HCT116 (cell line): ENCODE results near the gene B4GALNT3. TPM values are rescaled to one million over a fixed set of nuclear protein-coding genes. Genes with fewer than 3 reads are reported as not detected.

Experiments
- ATAC-seq: fragments of 200-7000 bp; cut with Tn5 transposase; 2 replicates; pipeline ENCODE4 v1.9.1; 2020; ENCODE audit warnings: mild to moderate bottlenecking, moderate library complexity
- BruUV-seq: library from RNA; stranded (reverse); fragments of 400-500 nt; replicated peaks from 2 replicates; lab custom pipeline; 2021; lab: Mats Ljungman, UMichigan
- CTCF ChIA-PET: fragments of 300-600 bp; sonication (Branson Sonifier 250); formaldehyde crosslinking; loops from one replicate; lab custom pipeline; 2021; ENCODE audit warnings: antibody characterized with exemption; lab: Charles Lee
- POLR2A ChIA-PET: fragments of 300-600, 350-600 bp; sonication (Branson Sonifier 250); formaldehyde crosslinking; loops from one replicate; lab custom pipeline; 2021; ENCODE audit warnings: antibody characterized with exemption; lab: Charles Lee
- RAD21 ChIA-PET, 2 experiments: fragments of 300-600 bp; sonication (Branson Sonifier 250); formaldehyde crosslinking; loops; one replicate each; lab custom pipeline; 2023; ENCODE audit warnings: low total read pairs in 2 of 2; ENCODE audit not compliant: uncharacterized antibody in 2 of 2, unreplicated experiment in 2 of 2, low non-redundant PET in 1 of 2; lab: Charles Lee
- DNase-seq: peaks from one replicate; pipeline ENCODE4 v3.0.0-alpha.2; 2010; ENCODE audit warnings: low read depth, low spot score
- H2AFZ ChIP-seq: fragments of 200-600 bp; shearing (Covaris generic), sonication (generic); 2 replicates; pipeline ENCODE4 v1.6.1; 2017; ENCODE audit warnings: low read depth, mixed run types, mixed read lengths, antibody characterized with exemption, low read length; ENCODE audit not compliant: poor library complexity, severe bottlenecking
- H3K27ac ChIP-seq: 2 replicates; pipeline ENCODE4 v1.5.1; 2012; ENCODE audit warnings: low read depth, low read length
- H3K27me3 ChIP-seq: fragments of 200-600 bp; sonication (generic); 2 replicates; pipeline ENCODE4 v1.6.1; 2016; ENCODE audit warnings: mixed run types, low read length, mixed read lengths; ENCODE audit not compliant: insufficient read depth
- H3K36me3 ChIP-seq, 2 experiments: fragments of 200-500 bp in 1 of 2; fragments of 200-600 bp in 1 of 2; sonication (Bioruptor generic) in 1 of 2; sonication (generic) in 1 of 2; 2 replicates each; pipeline versions ENCODE4 v1.5.1 to v1.6.1; 2014 to 2016; ENCODE audit warnings: low read length in 2 of 2, inconsistent platforms in 1 of 2, mixed read lengths in 1 of 2, mixed run types in 1 of 2; ENCODE audit not compliant: insufficient read depth in 2 of 2, control insufficient read depth in 1 of 2
- H3K4me1 ChIP-seq, 2 experiments: fragments of 200-600 bp in 1 of 2; sonication (generic) in 1 of 2; 2 replicates each; pipeline versions ENCODE4 v1.5.1 to v1.6.1; 2012 to 2017; ENCODE audit warnings: low read length in 2 of 2, inconsistent platforms in 1 of 2, mild to moderate bottlenecking in 1 of 2, mixed read lengths in 1 of 2, mixed run types in 1 of 2, moderate library complexity in 1 of 2; ENCODE audit not compliant: insufficient read depth in 2 of 2, control insufficient read depth in 1 of 2
- H3K4me2 ChIP-seq: fragments of 200-600 bp; sonication (generic); 2 replicates; pipeline ENCODE4 v1.6.1; 2017; ENCODE audit warnings: mixed run types, low read length, mixed read lengths
- H3K4me3 ChIP-seq, 2 experiments: fragments of 200-600 bp in 1 of 2; sonication (generic) in 1 of 2; replicated peaks in 1 of 2; 2 replicates each; pipeline ENCODE4 v1.5.1; 2011 to 2016; ENCODE audit warnings: low read length in 2 of 2, control low read depth in 1 of 2, low read depth in 1 of 2, mild to moderate bottlenecking in 1 of 2, mixed read lengths in 1 of 2, mixed run types in 1 of 2
- H3K79me2 ChIP-seq: fragments of 200-600 bp; sonication (generic); 2 replicates; pipeline ENCODE4 v1.6.1; 2017; ENCODE audit warnings: mild to moderate bottlenecking, mixed run types, low read length, moderate library complexity, mixed read lengths; ENCODE audit not compliant: insufficient read depth
- H3K9ac ChIP-seq: fragments of 200-600 bp; sonication (generic); 2 replicates; pipeline ENCODE4 v1.6.1; 2016; ENCODE audit warnings: low read length, mixed read lengths
- H3K9me2 ChIP-seq: fragments of 200-600 bp; sonication (generic), shearing (Covaris generic); 2 replicates; pipeline ENCODE4 v1.6.1; 2017; ENCODE audit warnings: mixed run types, mild to moderate bottlenecking, moderate library complexity; ENCODE audit not compliant: insufficient read depth
- H3K9me3 ChIP-seq, 2 experiments: fragments of 200-500 bp in 1 of 2; fragments of 200-600 bp in 1 of 2; sonication (Bioruptor generic) in 1 of 2; sonication (generic) in 1 of 2; 2 replicates each; pipeline ENCODE4 v1.6.1; 2014 to 2017; ENCODE audit warnings: low read length in 2 of 2, mixed read lengths in 2 of 2, inconsistent platforms in 1 of 2, low read depth in 1 of 2, mild to moderate bottlenecking in 1 of 2, mixed run types in 1 of 2, moderate library complexity in 1 of 2; ENCODE audit not compliant: control insufficient read depth in 1 of 2, insufficient read depth in 1 of 2
- H4K20me1 ChIP-seq: fragments of 200-600 bp; sonication (generic), shearing (Covaris generic); 2 replicates; pipeline ENCODE4 v1.6.1; 2017; ENCODE audit warnings: mixed run types, mild to moderate bottlenecking, moderate library complexity; ENCODE audit not compliant: insufficient read depth
- CEBPB ChIP-seq: IDR thresholded peaks from 2 replicates; pipeline ENCODE4 v1.6.1; 2012; ENCODE audit warnings: low read depth
- ELF1 ChIP-seq: IDR thresholded peaks from 2 replicates; pipeline ENCODE4 v1.6.1; 2012; ENCODE audit warnings: low read depth, borderline replicate concordance
- FOSL1 ChIP-seq: IDR thresholded peaks from 2 replicates; pipeline ENCODE4 v1.6.1; 2012; ENCODE audit warnings: low read depth
- JUND ChIP-seq: IDR thresholded peaks from 2 replicates; pipeline ENCODE4 v1.6.1; 2012
- POLR2A ChIP-seq: IDR thresholded peaks from 2 replicates; pipeline ENCODE4 v1.7.0; 2011; ENCODE audit warnings: borderline replicate concordance; ENCODE audit not compliant: insufficient read depth, insufficient read length; ENCODE audit errors: extremely low read depth
- POLR2AphosphoS5 ChIP-seq: IDR thresholded peaks from 2 replicates; pipeline ENCODE4 v1.6.1; 2011; ENCODE audit warnings: mild to moderate bottlenecking, low read depth, low read length, moderate library complexity
- RAD21 ChIP-seq: IDR thresholded peaks from 2 replicates; pipeline ENCODE4 v1.6.1; 2012; ENCODE audit warnings: low read depth, mild to moderate bottlenecking
- SIN3A ChIP-seq: IDR thresholded peaks from 2 replicates; pipeline ENCODE4 v1.6.1; 2012; ENCODE audit warnings: low read depth
- SP1 ChIP-seq: IDR thresholded peaks from 2 replicates; pipeline ENCODE4 v1.6.1; 2012; ENCODE audit warnings: low read depth
- SRF ChIP-seq: IDR thresholded peaks from 2 replicates; pipeline ENCODE4 v1.6.1; 2012; ENCODE audit warnings: low read depth
- TCF7L2 ChIP-seq: IDR thresholded peaks from 2 replicates; pipeline ENCODE4 v1.7.0; 2011; ENCODE audit warnings: borderline replicate concordance, inconsistent platforms; ENCODE audit not compliant: insufficient read depth, insufficient read length; ENCODE audit errors: extremely low read depth
- YY1 ChIP-seq: IDR thresholded peaks from 2 replicates; pipeline ENCODE4 v1.6.1; 2011; ENCODE audit warnings: low read length, low read depth, moderate library complexity, mild to moderate bottlenecking; ENCODE audit not compliant: insufficient replicate concordance; ENCODE audit errors: extremely low read depth
- ZNF274 ChIP-seq: fragments of 200-500 bp; sonication (Bioruptor generic); IDR thresholded peaks from 2 replicates; pipeline ENCODE4 v1.6.1; 2014; ENCODE audit warnings: mild to moderate bottlenecking, low read depth, low read length, inconsistent platforms
- intact Hi-C: fragments of 100-400 bp; cut with micrococcal nuclease; formaldehyde crosslinking; loops from 2 replicates; pipeline ENCODE4 v1.10.0; 2022
- total RNA-seq: library from RNA; stranded (reverse); gene quantifications from one replicate; pipeline ENCODE4 v1.2.1, GENCODE V29; 2021; ENCODE audit not compliant: unreplicated experiment
- TF ChIP-seq, protein P1 (sequence below): IDR thresholded peaks from 2 replicates; pipeline ENCODE4 v1.6.1; 2012
- TF ChIP-seq, protein P2 (sequence below): IDR thresholded peaks from 2 replicates; pipeline ENCODE4 v1.6.1; 2012; ENCODE audit warnings: low read depth
- TF ChIP-seq, protein P3 (sequence below), 3 experiments: fragments of 200-600 bp in 1 of 3; sonication (generic) in 1 of 3; IDR thresholded peaks in 2 of 3; conservative IDR thresholded peaks in 1 of 3; 2 replicates each; pipeline ENCODE4 v1.5.1; 2012 to 2017; ENCODE audit warnings: low read depth in 2 of 3, low read length in 2 of 3, antibody characterized with exemption in 1 of 3, borderline replicate concordance in 1 of 3, control low read depth in 1 of 3, mild to moderate bottlenecking in 1 of 3, mixed read lengths in 1 of 3, mixed run types in 1 of 3, moderate library complexity in 1 of 3; ENCODE audit not compliant: insufficient read depth in 1 of 3

The B4GALNT3 gene
- total RNA-seq, 1 experiment from 2014 or later = 18.2 TPM

DNA sequence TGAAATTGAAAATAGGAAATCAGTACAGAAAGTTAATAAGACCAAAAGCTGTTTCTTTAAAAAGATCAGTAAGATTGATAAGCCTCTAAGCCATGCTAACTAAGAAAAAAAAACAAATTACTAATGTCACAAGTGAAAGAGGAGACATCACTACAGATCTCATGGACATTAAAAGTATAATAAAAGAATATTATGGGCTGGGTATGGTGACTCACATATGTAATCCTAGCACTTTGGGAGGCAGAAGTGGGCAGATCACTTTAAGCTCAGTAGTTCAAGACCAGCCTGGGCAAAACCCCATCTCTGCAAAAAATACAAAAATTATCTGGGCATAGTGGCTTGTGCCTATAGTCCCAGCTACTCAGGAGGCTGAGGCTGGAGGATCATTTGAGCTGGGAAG, 30.5 kb downstream of the B4GALNT3 start:
- no peaks in the 10 kb centered on the region for H3K27me3 ChIP-seq
- BruUV-seq = no TSS peak

DNA sequence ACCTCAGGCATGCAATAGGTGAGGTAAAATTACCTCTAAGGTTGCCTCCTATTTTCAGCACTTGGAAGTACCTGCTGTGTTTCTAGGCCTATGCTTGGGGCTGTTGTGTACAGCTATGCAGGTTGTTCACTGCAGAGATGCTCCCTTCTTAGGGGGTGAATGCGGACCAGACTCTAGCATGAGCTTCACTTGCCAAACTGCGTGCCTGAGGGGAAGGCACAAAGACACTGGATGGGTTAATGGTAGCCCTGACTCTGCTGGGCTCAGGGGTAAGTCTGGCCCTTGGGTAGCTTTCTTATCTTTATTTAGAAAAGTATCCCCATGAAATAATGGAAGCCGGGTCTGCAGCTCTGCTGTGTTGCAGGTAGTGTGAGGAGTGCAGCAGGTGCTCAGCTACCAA, 35.7 kb downstream of the B4GALNT3 start:
- BruUV-seq = no TSS peak
- no peaks in the 10 kb centered on the region for H3K27me3 ChIP-seq
- ChIA-PET POLR2A (no interaction called here), CTCF (no interaction called here), RAD21 (no interaction called here)
- no peak overlapping the region for H3K27ac ChIP-seq
- no peaks in the 10 kb centered on the region for H3K9me3 ChIP-seq
- no peaks in the 10 kb centered on the region for H3K36me3 ChIP-seq
- H3K4me1 ChIP-seq = no peaks in the 10 kb centered on the region
- H3K9ac ChIP-seq = no peak overlapping the region
- H3K4me3 ChIP-seq = no peak overlapping the region
- intact Hi-C loops = no loop called here
- H4K20me1 ChIP-seq = no peaks in the 10 kb centered on the region
- H2AFZ ChIP-seq = no peak overlapping the region
- DNase-seq = no peak
- H3K9me2 ChIP-seq = no peaks in the 10 kb centered on the region
- no peak overlapping the region for H3K4me2 ChIP-seq
- ATAC-seq = no peak
- H3K79me2 ChIP-seq = no peaks in the 10 kb centered on the region
- TF ChIP-seq POLR2A = no peak
- TF ChIP-seq FOSL1 = no peak
- TF ChIP-seq, protein P1, sequence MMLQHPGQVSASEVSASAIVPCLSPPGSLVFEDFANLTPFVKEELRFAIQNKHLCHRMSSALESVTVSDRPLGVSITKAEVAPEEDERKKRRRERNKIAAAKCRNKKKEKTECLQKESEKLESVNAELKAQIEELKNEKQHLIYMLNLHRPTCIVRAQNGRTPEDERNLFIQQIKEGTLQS = no peak
- TF ChIP-seq SIN3A = no peak
- TF ChIP-seq CEBPB = no peak
- TF ChIP-seq, protein P2, sequence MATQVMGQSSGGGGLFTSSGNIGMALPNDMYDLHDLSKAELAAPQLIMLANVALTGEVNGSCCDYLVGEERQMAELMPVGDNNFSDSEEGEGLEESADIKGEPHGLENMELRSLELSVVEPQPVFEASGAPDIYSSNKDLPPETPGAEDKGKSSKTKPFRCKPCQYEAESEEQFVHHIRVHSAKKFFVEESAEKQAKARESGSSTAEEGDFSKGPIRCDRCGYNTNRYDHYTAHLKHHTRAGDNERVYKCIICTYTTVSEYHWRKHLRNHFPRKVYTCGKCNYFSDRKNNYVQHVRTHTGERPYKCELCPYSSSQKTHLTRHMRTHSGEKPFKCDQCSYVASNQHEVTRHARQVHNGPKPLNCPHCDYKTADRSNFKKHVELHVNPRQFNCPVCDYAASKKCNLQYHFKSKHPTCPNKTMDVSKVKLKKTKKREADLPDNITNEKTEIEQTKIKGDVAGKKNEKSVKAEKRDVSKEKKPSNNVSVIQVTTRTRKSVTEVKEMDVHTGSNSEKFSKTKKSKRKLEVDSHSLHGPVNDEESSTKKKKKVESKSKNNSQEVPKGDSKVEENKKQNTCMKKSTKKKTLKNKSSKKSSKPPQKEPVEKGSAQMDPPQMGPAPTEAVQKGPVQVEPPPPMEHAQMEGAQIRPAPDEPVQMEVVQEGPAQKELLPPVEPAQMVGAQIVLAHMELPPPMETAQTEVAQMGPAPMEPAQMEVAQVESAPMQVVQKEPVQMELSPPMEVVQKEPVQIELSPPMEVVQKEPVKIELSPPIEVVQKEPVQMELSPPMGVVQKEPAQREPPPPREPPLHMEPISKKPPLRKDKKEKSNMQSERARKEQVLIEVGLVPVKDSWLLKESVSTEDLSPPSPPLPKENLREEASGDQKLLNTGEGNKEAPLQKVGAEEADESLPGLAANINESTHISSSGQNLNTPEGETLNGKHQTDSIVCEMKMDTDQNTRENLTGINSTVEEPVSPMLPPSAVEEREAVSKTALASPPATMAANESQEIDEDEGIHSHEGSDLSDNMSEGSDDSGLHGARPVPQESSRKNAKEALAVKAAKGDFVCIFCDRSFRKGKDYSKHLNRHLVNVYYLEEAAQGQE = no peak

More for the DNA sequence above, 30.5 kb downstream of the B4GALNT3 start:
- H3K79me2 ChIP-seq = no peaks in the 10 kb centered on the region
- H3K36me3 ChIP-seq = no peaks in the 10 kb centered on the region
- no peak overlapping the region for H3K27ac ChIP-seq
- H3K9me3 ChIP-seq = no peaks in the 10 kb centered on the region
- ATAC-seq (no peak), DNase-seq (no peak)
- H3K9me2 ChIP-seq = no peaks in the 10 kb centered on the region
- H3K9ac ChIP-seq = no peak overlapping the region
- ChIA-PET RAD21 (no interaction called here), CTCF (no interaction called here), POLR2A (no interaction called here)
- intact Hi-C loops = no loop called here
- H3K4me3 ChIP-seq = no peak overlapping the region
- H3K4me2 ChIP-seq = no peak overlapping the region
- TF ChIP-seq TCF7L2 = no peak
- no peak for TF ChIP-seq SP1
- TF ChIP-seq, protein P3, sequence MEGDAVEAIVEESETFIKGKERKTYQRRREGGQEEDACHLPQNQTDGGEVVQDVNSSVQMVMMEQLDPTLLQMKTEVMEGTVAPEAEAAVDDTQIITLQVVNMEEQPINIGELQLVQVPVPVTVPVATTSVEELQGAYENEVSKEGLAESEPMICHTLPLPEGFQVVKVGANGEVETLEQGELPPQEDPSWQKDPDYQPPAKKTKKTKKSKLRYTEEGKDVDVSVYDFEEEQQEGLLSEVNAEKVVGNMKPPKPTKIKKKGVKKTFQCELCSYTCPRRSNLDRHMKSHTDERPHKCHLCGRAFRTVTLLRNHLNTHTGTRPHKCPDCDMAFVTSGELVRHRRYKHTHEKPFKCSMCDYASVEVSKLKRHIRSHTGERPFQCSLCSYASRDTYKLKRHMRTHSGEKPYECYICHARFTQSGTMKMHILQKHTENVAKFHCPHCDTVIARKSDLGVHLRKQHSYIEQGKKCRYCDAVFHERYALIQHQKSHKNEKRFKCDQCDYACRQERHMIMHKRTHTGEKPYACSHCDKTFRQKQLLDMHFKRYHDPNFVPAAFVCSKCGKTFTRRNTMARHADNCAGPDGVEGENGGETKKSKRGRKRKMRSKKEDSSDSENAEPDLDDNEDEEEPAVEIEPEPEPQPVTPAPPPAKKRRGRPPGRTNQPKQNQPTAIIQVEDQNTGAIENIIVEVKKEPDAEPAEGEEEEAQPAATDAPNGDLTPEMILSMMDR (IDR thresholded peaks at IDR 0.05 in 2 of 3, conservative IDR thresholded peaks at IDR 0.05 in 1 of 3; ENCODE audit: borderline replicate concordance in 1 of 3, insufficient read depth in 1 of 3, low read depth in 2 of 3, low read length in 2 of 3) = no peak
- TF ChIP-seq JUND = no peak
- TF ChIP-seq ELF1 = no peak
- TF ChIP-seq RAD21 = no peak
- TF ChIP-seq POLR2AphosphoS5 = no peak
- TF ChIP-seq POLR2A = no peak
- TF ChIP-seq ZNF274 = no peak
- no peak for TF ChIP-seq YY1
- no peak for TF ChIP-seq SRF
- H4K20me1 ChIP-seq = no peaks in the 10 kb centered on the region
- no peaks in the 10 kb centered on the region for H3K4me1 ChIP-seq
- no peak overlapping the region for H2AFZ ChIP-seq
